ENCODE data around the gene ALB.
"Not testable (repeated sequence)": the region's sequence is repeated elsewhere in the genome, so short reads cannot be mapped to it uniquely, and the experiment has no call there.

The ALB gene

DNA sequence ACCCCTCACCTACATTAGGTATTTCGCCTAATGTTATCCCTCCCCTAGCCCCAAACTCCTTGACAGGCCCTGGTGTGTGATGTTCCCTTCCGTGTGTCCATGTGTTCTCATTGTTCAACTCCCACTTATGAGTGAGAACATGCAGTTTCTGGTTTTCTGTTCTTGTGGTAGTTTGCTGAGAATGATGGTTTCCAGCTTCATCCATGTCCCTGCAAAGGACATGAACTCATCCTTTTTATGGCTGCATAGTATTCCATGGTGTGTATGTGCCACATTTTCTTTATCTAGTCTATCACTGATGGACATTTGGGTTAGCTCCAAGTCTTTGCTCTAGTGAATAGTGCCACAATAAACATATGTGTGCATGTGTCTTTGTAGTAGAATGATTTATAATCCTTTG, 14.4 kb upstream of the ALB start:
- H3K4me1 ChIP-seq (ENCODE audit: insufficient read depth, low read length); H3K9ac ChIP-seq (ENCODE audit: low read depth, low read length); H3K27me3 ChIP-seq (ENCODE audit: insufficient read depth, low read length); H3K4me3 ChIP-seq (ENCODE audit: low read length); H3K36me3 ChIP-seq (ENCODE audit: insufficient read depth, low read length); H3K9me3 ChIP-seq (ENCODE audit: insufficient read depth, low read depth, low read length); H3K27ac ChIP-seq (ENCODE audit: low read depth, low read length): not testable (repeated sequence)
- 98% methylated on average over 2 of the region's 2 CpGs for WGBS

DNA sequence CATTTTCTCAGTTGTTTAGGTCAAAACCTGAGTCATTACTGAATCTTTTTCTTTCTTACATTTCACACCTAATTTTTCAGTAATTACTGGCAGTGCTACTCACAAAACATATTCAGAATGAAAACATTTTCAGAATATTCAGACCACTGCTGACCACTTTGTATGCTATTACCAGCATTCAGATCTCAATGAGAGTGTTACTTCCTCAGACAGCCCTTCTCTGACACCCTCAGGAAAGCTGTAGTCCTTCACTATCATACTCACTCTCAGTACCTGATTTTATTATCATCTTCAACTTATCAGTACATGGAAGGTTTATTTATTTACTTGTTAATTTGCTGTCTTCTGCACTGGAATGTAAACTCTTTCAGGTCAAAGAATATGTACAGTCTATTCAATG, 12.3 kb upstream of the ALB start:
- no peak overlapping the region for H3K9ac ChIP-seq (ENCODE audit: low read depth, low read length)

DNA sequence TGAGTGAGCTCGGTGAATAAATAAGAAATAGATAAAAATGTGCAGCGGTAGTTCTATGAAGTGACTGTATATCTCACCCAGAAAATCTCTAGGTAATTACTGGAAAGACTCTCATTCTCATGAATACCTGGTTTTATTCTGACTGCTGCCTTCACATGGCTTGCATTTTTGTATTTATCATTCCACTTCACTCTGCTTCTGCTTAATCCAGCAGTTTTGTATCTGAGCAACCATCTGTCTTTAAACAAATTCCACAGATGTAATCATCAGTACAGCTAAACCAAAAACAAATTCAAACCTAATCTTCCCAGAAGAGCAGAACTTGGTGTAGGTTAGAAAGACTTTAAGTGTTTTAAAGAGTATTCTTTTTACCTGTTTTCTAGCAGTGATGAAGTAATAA, 11.2 kb upstream of the ALB start:
- Histone ChIP-seq H3K4me1 (ENCODE audit: insufficient read depth, low read length) (no peaks in the 10 kb centered on the region; the same call in 1 of the 2 replicates), H3K9me3 (ENCODE audit: insufficient read depth, low read depth, low read length) (no peaks in the 10 kb centered on the region), H3K36me3 (ENCODE audit: insufficient read depth, low read length) (no peaks in the 10 kb centered on the region), H3K27me3 (ENCODE audit: insufficient read depth, low read length) (no peaks in the 10 kb centered on the region), H3K27ac (ENCODE audit: low read depth, low read length) (no peak overlapping the region), H3K4me3 (ENCODE audit: low read length) (no peak overlapping the region), H3K9ac (ENCODE audit: low read depth, low read length) (no peak overlapping the region)
- WGBS: 92% methylated on average over 2 of the region's 2 CpGs

More for the DNA sequence above, 12.3 kb upstream of the ALB start:
- Histone ChIP-seq H3K27me3 (ENCODE audit: insufficient read depth, low read length) (no peaks in the 10 kb centered on the region), H3K27ac (ENCODE audit: low read depth, low read length) (no peak overlapping the region), H3K9me3 (ENCODE audit: insufficient read depth, low read depth, low read length) (no peaks in the 10 kb centered on the region), H3K36me3 (ENCODE audit: insufficient read depth, low read length) (no peaks in the 10 kb centered on the region), H3K4me3 (ENCODE audit: low read length) (no peak overlapping the region), H3K4me1 (ENCODE audit: insufficient read depth, low read length) (no peaks in the 10 kb centered on the region)

DNA sequence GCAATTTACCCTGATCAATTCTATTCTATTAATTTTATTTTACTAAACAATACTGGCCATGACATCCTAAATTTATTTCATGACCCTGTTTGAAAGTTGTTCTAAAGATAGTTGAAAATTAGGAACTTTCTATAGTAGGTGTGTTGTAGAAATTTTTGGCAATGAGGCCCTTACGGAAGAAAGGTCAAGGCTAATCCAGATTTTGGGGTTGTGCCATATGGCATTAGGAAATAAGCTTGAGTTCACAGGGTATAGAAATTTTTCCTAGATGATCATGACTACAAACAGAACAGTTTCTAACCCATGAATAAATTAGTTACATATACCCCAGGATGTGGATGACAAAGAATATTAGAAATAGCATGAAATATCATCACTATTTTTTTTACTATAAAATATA, 7.8 kb upstream of the ALB start:
- Histone ChIP-seq H3K27ac (ENCODE audit: low read depth, low read length) (no peak overlapping the region), H3K27me3 (ENCODE audit: insufficient read depth, low read length) (no peaks in the 10 kb centered on the region), H3K9me3 (ENCODE audit: insufficient read depth, low read depth, low read length) (no peaks in the 10 kb centered on the region), H3K36me3 (ENCODE audit: insufficient read depth, low read length) (no peaks in the 10 kb centered on the region), H3K4me3 (ENCODE audit: low read length) (no peak overlapping the region), H3K4me1 (ENCODE audit: insufficient read depth, low read length) (peaks cover 9% of the 10 kb centered on the region; the same call in 1 of the 2 replicates), H3K9ac (ENCODE audit: low read depth, low read length) (no peak overlapping the region)
- 89% methylated on average over 1 of the region's 1 CpG for WGBS

DNA sequence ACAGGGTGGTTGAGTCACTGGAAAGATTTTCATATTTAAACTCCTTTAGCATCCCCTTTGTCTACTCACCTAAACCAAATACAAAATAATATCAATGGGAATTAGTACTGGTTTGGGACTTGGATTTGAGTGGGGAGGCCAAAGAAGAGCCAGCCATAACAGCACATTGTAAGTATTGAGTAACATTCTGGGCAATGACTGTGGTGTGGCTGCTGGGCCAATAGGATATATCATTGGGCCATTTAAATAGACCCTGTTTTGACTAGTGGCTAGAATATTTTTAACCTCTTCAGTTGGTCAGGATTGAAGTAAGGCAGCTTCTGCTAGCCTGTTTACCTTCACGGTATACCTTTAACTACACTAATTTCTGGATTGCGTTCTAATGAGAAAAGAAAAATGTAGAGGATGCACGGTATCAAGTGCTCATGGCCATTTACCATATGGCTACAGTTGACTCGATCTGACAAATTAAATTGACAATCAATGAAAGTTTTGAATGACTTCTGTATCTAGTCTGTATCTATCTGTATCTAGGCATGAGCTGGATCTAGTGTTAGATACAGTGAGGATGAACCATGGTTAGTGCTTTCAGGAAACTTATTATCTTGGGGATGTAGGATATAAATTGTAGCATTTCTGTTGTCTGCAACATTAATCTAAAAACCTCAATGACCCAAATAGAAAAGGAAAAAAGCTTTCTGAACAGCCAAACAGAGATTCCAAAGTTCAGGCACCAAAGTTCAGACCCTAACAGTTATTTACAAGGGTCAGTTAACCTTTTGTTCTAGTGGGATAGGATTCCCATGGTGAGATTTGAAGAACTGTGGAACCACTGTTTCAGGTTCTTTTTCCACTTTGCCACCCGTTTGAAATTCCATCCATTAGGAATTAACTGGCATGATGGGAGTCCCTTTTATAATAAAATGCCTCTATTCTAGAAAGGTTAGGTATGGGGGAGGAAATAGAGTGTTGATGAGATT, 6.8 kb upstream of the ALB start:
- Histone ChIP-seq H3K27ac (ENCODE audit: low read depth, low read length) (no peak overlapping the region), H3K4me1 (ENCODE audit: insufficient read depth, low read length) (peaks cover 12% of the 10 kb centered on the region; the same call in 1 of the 2 replicates), H3K9me3 (ENCODE audit: insufficient read depth, low read depth, low read length) (no peaks in the 10 kb centered on the region), H3K9ac (ENCODE audit: low read depth, low read length) (no peak overlapping the region), H3K27me3 (ENCODE audit: insufficient read depth, low read length) (no peaks in the 10 kb centered on the region), H3K36me3 (ENCODE audit: insufficient read depth, low read length) (no peaks in the 10 kb centered on the region), H3K4me3 (ENCODE audit: low read length) (no peak overlapping the region)
- WGBS: over 99% methylated on average over 5 of the region's 5 CpGs

DNA sequence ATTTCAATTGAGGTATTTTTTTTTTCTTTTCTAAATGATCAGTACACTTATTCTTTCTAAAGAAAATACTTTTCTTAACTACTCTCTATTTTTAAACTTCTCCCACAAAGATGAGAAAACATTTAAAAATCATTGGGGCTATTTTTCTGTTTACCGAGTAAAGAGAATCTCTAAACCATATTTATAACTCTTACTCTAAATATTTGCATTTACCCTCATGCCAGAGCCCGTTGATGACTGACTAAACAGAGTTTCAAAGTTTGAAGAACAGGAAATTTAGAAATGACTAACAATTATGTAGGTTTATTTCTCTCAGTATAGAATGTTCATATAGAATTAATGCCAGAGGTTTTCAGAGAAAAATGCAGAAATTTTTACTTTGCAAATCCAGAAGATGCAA, 2.7 kb upstream of the ALB start:
- H3K9ac ChIP-seq (ENCODE audit: low read depth, low read length): no peak overlapping the region
- no peaks in the 10 kb centered on the region for H3K27me3 ChIP-seq (ENCODE audit: insufficient read depth, low read length)
- WGBS: 93% methylated on average over 2 of the region's 2 CpGs
- H3K4me1 ChIP-seq (ENCODE audit: insufficient read depth, low read length): peaks cover 12% of the 10 kb centered on the region; the same call in 1 of the 2 replicates
- H3K27ac ChIP-seq (ENCODE audit: low read depth, low read length): no peak overlapping the region
- H3K9me3 ChIP-seq (ENCODE audit: insufficient read depth, low read depth, low read length): no peaks in the 10 kb centered on the region
- H3K36me3 ChIP-seq (ENCODE audit: insufficient read depth, low read length): no peaks in the 10 kb centered on the region
- no peak overlapping the region for H3K4me3 ChIP-seq (ENCODE audit: low read length)

DNA sequence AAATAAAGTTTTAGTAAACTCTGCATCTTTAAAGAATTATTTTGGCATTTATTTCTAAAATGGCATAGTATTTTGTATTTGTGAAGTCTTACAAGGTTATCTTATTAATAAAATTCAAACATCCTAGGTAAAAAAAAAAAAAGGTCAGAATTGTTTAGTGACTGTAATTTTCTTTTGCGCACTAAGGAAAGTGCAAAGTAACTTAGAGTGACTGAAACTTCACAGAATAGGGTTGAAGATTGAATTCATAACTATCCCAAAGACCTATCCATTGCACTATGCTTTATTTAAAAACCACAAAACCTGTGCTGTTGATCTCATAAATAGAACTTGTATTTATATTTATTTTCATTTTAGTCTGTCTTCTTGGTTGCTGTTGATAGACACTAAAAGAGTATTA, 370 bp downstream of the ALB start:
- no peak overlapping the region for H3K27ac ChIP-seq (ENCODE audit: low read depth, low read length)
- H3K27me3 ChIP-seq (ENCODE audit: insufficient read depth, low read length): no peaks in the 10 kb centered on the region
- H3K4me1 ChIP-seq (ENCODE audit: insufficient read depth, low read length): peaks cover 17% of the 10 kb centered on the region; the same call in 1 of the 2 replicates
- WGBS: 100% methylated on average over 1 of the region's 1 CpG
- H3K9me3 ChIP-seq (ENCODE audit: insufficient read depth, low read depth, low read length): no peaks in the 10 kb centered on the region
- H3K4me3 ChIP-seq (ENCODE audit: low read length): no peak overlapping the region
- no peaks in the 10 kb centered on the region for H3K36me3 ChIP-seq (ENCODE audit: insufficient read depth, low read length)
- H3K9ac ChIP-seq (ENCODE audit: low read depth, low read length): no peak overlapping the region

DNA sequence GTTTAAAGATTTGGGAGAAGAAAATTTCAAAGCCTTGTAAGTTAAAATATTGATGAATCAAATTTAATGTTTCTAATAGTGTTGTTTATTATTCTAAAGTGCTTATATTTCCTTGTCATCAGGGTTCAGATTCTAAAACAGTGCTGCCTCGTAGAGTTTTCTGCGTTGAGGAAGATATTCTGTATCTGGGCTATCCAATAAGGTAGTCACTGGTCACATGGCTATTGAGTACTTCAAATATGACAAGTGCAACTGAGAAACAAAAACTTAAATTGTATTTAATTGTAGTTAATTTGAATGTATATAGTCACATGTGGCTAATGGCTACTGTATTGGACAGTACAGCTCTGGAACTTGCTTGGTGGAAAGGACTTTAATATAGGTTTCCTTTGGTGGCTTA, 1.1 kb downstream of the ALB start:
- Histone ChIP-seq H3K27me3 (ENCODE audit: insufficient read depth, low read length) (no peaks in the 10 kb centered on the region), H3K27ac (ENCODE audit: low read depth, low read length) (no peak overlapping the region), H3K36me3 (ENCODE audit: insufficient read depth, low read length) (no peaks in the 10 kb centered on the region), H3K4me3 (ENCODE audit: low read length) (no peak overlapping the region), H3K4me1 (ENCODE audit: insufficient read depth, low read length) (peaks cover 17% of the 10 kb centered on the region; the same call in 1 of the 2 replicates), H3K9ac (ENCODE audit: low read depth, low read length) (no peak overlapping the region), H3K9me3 (ENCODE audit: insufficient read depth, low read depth, low read length) (no peaks in the 10 kb centered on the region)
- WGBS: 98% methylated on average over 2 of the region's 2 CpGs

DNA sequence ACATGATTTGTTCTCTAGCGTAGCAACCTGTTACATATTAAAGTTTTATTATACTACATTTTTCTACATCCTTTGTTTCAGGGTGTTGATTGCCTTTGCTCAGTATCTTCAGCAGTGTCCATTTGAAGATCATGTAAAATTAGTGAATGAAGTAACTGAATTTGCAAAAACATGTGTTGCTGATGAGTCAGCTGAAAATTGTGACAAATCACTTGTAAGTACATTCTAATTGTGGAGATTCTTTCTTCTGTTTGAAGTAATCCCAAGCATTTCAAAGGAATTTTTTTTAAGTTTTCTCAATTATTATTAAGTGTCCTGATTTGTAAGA, 2.4 kb downstream of the ALB start:
- Histone ChIP-seq H3K27me3 (ENCODE audit: insufficient read depth, low read length) (no peaks in the 10 kb centered on the region), H3K4me1 (ENCODE audit: insufficient read depth, low read length) (peaks cover 14% of the 10 kb centered on the region; the same call in 1 of the 2 replicates), H3K4me3 (ENCODE audit: low read length) (no peak overlapping the region), H3K27ac (ENCODE audit: low read depth, low read length) (no peak overlapping the region), H3K9me3 (ENCODE audit: insufficient read depth, low read depth, low read length) (no peaks in the 10 kb centered on the region), H3K9ac (ENCODE audit: low read depth, low read length) (no peak overlapping the region), H3K36me3 (ENCODE audit: insufficient read depth, low read length) (no peaks in the 10 kb centered on the region)
- WGBS: no CpG with 5 or more reads among the region's 1 CpG

DNA sequence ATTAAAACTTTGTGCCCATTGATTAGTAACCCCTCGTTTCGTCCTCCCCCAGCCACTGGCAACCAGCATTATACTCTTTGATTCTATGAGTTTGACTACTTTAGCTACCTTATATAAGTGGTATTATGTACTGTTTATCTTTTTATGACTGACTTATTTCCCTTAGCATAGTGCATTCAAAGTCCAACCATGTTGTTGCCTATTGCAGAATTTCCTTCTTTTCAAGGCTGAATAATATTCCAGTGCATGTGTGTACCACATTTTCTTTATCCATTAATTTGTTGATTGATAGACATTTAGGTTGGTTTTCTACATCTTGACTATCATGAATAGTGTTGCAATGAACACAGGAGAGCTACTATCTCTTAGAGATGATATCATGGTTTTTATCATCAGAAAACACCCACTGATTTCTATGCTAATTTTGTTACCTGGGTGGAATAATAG, 3.2 kb downstream of the ALB start:
- Histone ChIP-seq H3K9me3 (ENCODE audit: insufficient read depth, low read depth, low read length) (no peaks in the 10 kb centered on the region), H3K27me3 (ENCODE audit: insufficient read depth, low read length) (no peaks in the 10 kb centered on the region), H3K4me1 (ENCODE audit: insufficient read depth, low read length) (peaks cover 13% of the 10 kb centered on the region; the same call in 1 of the 2 replicates), H3K36me3 (ENCODE audit: insufficient read depth, low read length) (no peaks in the 10 kb centered on the region), H3K9ac (ENCODE audit: low read depth, low read length) (no peak overlapping the region), H3K27ac (ENCODE audit: low read depth, low read length) (no peak overlapping the region), H3K4me3 (ENCODE audit: low read length) (no peak overlapping the region)
- 100% methylated on average over 2 of the region's 2 CpGs for WGBS

DNA sequence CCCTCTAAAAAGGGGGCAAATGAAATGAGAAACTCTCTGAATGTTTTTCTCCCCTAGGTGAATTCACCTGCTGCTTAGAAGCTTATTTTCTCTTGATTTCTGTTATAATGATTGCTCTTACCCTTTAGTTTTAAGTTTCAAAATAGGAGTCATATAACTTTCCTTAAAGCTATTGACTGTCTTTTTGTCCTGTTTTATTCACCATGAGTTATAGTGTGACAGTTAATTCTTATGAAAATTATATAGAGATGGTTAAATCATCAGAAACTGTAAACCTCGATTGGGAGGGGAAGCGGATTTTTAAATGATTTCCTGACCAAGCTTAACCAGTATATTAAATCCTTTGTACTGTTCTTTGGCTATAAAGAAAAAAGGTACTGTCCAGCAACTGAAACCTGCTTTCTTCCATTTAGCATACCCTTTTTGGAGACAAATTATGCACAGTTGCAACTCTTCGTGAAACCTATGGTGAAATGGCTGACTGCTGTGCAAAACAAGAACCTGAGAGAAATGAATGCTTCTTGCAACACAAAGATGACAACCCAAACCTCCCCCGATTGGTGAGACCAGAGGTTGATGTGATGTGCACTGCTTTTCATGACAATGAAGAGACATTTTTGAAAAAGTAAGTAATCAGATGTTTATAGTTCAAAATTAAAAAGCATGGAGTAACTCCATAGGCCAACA, 4.2 kb downstream of the ALB start:
- H3K27ac ChIP-seq (ENCODE audit: low read depth, low read length): no peak overlapping the region
- no peaks in the 10 kb centered on the region for H3K9me3 ChIP-seq (ENCODE audit: insufficient read depth, low read depth, low read length)
- 90% methylated on average over 4 of the region's 4 CpGs for WGBS
- H3K9ac ChIP-seq (ENCODE audit: low read depth, low read length): no peak overlapping the region
- no peaks in the 10 kb centered on the region for H3K36me3 ChIP-seq (ENCODE audit: insufficient read depth, low read length)
- no peaks in the 10 kb centered on the region for H3K27me3 ChIP-seq (ENCODE audit: insufficient read depth, low read length)
- H3K4me3 ChIP-seq (ENCODE audit: low read length): no peak overlapping the region
- peaks cover 13% of the 10 kb centered on the region; the same call in 1 of the 2 replicates for H3K4me1 ChIP-seq (ENCODE audit: insufficient read depth, low read length)

Data from HUES64 (cell line).